ENCODE measurements around the gene LRRD1. TPM values are rescaled to one million over a fixed set of nuclear protein-coding genes. Genes with fewer than 3 reads are reported as not detected.

LRRD1 gene
- total and polyA plus RNA-seq, 2 of the 13 experiments (the other 11 are each of a cell fraction or from before 2014, with no cell fraction given) = 0.03 TPM; not detected in 1

DNA sequence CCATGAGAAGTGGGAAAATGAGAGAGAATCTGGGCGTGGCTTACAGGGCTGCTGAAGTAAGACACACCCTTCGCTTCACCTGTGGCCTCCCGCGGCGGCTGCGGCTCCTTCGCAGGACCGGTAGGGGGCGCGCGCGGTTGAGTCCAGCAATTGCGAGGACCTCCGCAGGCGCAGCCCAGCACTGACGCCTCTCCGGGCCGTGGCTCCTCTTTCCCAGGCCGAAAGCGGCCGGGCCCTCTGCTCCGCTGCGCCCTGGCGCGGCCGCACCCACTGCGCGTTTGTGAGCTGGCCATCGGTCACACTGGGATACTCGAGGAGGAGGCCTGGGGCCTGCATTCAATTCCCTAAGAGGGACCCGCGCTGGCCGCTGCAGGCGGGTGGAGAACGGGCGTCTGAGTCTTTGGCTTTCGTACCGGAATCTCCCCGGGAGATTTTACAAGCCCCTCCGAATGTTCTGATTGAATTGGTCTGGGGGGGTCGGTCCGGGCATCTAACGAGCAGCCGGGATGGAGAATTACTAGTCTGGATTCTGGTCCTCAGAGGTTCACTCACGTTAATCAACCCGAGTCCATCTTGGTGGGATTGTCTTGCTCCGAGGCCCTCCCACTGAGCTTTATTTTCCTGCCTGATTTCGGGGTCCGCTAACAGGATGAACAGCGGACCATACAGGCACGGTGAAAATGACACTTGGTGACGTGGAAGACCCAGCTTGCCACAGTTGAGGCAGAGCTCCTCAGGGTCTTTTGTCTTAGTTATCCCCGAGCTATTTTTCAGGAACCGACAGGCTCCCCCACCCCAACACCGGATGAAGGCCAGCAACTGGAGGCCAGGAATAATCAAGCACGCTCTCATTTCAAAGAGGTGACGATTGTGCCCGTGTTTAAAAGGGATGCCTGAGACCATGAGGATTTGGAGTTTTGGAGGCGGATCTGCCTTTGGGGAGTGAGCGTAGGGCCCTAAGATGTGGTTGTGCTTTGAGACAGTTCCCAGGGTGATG, at the start of gene LRRD1 (continued):
- TF ChIP-seq, protein P1, sequence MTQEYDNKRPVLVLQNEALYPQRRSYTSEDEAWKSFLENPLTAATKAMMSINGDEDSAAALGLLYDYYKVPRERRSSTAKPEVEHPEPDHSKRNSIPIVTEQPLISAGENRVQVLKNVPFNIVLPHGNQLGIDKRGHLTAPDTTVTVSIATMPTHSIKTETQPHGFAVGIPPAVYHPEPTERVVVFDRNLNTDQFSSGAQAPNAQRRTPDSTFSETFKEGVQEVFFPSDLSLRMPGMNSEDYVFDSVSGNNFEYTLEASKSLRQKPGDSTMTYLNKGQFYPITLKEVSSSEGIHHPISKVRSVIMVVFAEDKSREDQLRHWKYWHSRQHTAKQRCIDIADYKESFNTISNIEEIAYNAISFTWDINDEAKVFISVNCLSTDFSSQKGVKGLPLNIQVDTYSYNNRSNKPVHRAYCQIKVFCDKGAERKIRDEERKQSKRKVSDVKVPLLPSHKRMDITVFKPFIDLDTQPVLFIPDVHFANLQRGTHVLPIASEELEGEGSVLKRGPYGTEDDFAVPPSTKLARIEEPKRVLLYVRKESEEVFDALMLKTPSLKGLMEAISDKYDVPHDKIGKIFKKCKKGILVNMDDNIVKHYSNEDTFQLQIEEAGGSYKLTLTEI (CRISPR knock-in tag; conservative IDR thresholded peaks at IDR 0.05) = no peak
- TF ChIP-seq ZNF441 (CRISPR knock-in tag; IDR thresholded peaks at IDR 0.05; ENCODE audit: borderline replicate concordance) (peak; percentile 67; the same call in 1 of the 2 replicates), ZNF138 (CRISPR knock-in tag; IDR thresholded peaks at IDR 0.05; ENCODE audit: low read depth) (no peak), CC2D1A (CRISPR knock-in tag; IDR thresholded peaks at IDR 0.05) (no peak), JUND (CRISPR knock-in tag; IDR thresholded peaks at IDR 0.05) (no peak), ZNF841 (CRISPR knock-in tag; IDR thresholded peaks at IDR 0.05; ENCODE audit: borderline replicate concordance) (no peak), ZNF777 (CRISPR knock-in tag; IDR thresholded peaks at IDR 0.05) (peak; percentile 71), CREM (IDR thresholded peaks at IDR 0.05) (no peak), CREM (CRISPR knock-in tag; IDR thresholded peaks at IDR 0.05) (no peak), ZFAT (CRISPR knock-in tag; conservative IDR thresholded peaks at IDR 0.05) (no peak)
- TF ChIP-seq, protein P2, sequence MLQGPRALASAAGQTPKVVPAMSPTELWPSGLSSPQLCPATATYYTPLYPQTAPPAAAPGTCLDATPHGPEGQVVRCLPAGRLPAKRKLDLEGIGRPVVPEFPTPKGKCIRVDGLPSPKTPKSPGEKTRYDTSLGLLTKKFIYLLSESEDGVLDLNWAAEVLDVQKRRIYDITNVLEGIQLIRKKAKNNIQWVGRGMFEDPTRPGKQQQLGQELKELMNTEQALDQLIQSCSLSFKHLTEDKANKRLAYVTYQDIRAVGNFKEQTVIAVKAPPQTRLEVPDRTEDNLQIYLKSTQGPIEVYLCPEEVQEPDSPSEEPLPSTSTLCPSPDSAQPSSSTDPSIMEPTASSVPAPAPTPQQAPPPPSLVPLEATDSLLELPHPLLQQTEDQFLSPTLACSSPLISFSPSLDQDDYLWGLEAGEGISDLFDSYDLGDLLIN (CRISPR knock-in tag; IDR thresholded peaks at IDR 0.05; ENCODE audit: borderline replicate concordance) = no peak; the same call in 1 of the 2 replicates
- TF ChIP-seq, protein P3, sequence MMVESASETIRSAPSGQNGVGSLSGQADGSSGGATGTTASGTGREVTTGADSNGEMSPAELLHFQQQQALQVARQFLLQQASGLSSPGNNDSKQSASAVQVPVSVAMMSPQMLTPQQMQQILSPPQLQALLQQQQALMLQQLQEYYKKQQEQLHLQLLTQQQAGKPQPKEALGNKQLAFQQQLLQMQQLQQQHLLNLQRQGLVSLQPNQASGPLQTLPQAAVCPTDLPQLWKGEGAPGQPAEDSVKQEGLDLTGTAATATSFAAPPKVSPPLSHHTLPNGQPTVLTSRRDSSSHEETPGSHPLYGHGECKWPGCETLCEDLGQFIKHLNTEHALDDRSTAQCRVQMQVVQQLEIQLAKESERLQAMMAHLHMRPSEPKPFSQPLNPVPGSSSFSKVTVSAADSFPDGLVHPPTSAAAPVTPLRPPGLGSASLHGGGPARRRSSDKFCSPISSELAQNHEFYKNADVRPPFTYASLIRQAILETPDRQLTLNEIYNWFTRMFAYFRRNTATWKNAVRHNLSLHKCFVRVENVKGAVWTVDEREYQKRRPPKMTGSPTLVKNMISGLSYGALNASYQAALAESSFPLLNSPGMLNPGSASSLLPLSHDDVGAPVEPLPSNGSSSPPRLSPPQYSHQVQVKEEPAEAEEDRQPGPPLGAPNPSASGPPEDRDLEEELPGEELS (CRISPR knock-in tag; IDR thresholded peaks at IDR 0.05) = no peak
- TF ChIP-seq, protein P4, sequence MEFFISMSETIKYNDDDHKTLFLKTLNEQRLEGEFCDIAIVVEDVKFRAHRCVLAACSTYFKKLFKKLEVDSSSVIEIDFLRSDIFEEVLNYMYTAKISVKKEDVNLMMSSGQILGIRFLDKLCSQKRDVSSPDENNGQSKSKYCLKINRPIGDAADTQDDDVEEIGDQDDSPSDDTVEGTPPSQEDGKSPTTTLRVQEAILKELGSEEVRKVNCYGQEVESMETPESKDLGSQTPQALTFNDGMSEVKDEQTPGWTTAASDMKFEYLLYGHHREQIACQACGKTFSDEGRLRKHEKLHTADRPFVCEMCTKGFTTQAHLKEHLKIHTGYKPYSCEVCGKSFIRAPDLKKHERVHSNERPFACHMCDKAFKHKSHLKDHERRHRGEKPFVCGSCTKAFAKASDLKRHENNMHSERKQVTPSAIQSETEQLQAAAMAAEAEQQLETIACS (CRISPR knock-in tag; IDR thresholded peaks at IDR 0.05) = no peak
- TF ChIP-seq, protein P5, sequence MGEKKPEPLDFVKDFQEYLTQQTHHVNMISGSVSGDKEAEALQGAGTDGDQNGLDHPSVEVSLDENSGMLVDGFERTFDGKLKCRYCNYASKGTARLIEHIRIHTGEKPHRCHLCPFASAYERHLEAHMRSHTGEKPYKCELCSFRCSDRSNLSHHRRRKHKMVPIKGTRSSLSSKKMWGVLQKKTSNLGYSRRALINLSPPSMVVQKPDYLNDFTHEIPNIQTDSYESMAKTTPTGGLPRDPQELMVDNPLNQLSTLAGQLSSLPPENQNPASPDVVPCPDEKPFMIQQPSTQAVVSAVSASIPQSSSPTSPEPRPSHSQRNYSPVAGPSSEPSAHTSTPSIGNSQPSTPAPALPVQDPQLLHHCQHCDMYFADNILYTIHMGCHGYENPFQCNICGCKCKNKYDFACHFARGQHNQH (CRISPR knock-in tag; IDR thresholded peaks at IDR 0.05) = peak; percentile 82; the same call in 1 of the 2 replicates
- TF ChIP-seq, protein P6, sequence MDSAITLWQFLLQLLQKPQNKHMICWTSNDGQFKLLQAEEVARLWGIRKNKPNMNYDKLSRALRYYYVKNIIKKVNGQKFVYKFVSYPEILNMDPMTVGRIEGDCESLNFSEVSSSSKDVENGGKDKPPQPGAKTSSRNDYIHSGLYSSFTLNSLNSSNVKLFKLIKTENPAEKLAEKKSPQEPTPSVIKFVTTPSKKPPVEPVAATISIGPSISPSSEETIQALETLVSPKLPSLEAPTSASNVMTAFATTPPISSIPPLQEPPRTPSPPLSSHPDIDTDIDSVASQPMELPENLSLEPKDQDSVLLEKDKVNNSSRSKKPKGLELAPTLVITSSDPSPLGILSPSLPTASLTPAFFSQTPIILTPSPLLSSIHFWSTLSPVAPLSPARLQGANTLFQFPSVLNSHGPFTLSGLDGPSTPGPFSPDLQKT (CRISPR knock-in tag; IDR thresholded peaks at IDR 0.05; ENCODE audit: borderline replicate concordance) = no peak
- TF ChIP-seq, protein P7, sequence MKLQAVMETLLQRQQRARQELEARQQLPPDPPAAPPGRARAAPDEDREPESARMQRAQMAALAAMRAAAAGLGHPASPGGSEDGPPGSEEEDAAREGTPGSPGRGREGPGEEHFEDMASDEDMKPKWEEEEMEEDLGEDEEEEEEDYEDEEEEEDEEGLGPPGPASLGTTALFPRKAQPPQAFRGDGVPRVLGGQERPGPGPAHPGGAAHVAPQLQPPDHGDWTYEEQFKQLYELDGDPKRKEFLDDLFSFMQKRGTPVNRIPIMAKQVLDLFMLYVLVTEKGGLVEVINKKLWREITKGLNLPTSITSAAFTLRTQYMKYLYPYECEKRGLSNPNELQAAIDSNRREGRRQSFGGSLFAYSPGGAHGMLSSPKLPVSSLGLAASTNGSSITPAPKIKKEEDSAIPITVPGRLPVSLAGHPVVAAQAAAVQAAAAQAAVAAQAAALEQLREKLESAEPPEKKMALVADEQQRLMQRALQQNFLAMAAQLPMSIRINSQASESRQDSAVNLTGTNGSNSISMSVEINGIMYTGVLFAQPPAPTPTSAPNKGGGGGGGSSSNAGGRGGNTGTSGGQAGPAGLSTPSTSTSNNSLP (IDR thresholded peaks at IDR 0.05; ENCODE audit: low read depth, low read length) = no peak

All from HepG2 (cell line).